SK-N-SH (cell line): ENCODE results near the gene JMJD1C.

Source experiments
- CHD2 ChIP-seq: fragments of 150-350 bp; IDR thresholded peaks from 2 replicates; pipeline ENCODE4 v1.6.1; 2018; ENCODE audit warnings: low read length; ENCODE audit not compliant: partially characterized antibody
- GATA2 ChIP-seq: sonication (generic); formaldehyde crosslinking; IDR thresholded peaks from 2 replicates; pipeline ENCODE4 v1.5.0; 2020; ENCODE audit warnings: mild to moderate bottlenecking, missing genetic modification reagents
- NFIC ChIP-seq: IDR thresholded peaks from 2 replicates; pipeline ENCODE4 v1.4.0; 2012; ENCODE audit warnings: borderline replicate concordance
- NRF1 ChIP-seq: IDR thresholded peaks from 2 replicates; pipeline ENCODE4 v1.6.1; 2012; ENCODE audit warnings: low read depth, mild to moderate bottlenecking, low read length
- POLR2AphosphoS5 ChIP-seq: IDR thresholded peaks from 2 replicates; pipeline ENCODE4 v1.6.1; 2012; ENCODE audit warnings: low read depth, low read length
- RCOR1 ChIP-seq: fragments of 150-350 bp; IDR thresholded peaks from 2 replicates; pipeline ENCODE4 v1.6.1; 2017; ENCODE audit warnings: antibody characterized with exemption, low read length
- SIN3A ChIP-seq: IDR thresholded peaks from 2 replicates; pipeline ENCODE4 v1.6.1; 2012; ENCODE audit warnings: low read depth, mild to moderate bottlenecking, low read length, moderate library complexity, borderline replicate concordance
- SMC3 ChIP-seq: IDR thresholded peaks from 2 replicates; pipeline ENCODE4 v1.6.1; 2012; ENCODE audit warnings: low read depth, low read length, improper control_type of control experiment
- TEAD4 ChIP-seq: IDR thresholded peaks from 2 replicates; pipeline ENCODE4 v1.4.0; 2012; ENCODE audit warnings: mild to moderate bottlenecking, borderline replicate concordance; ENCODE audit not compliant: insufficient read depth
- YY1 ChIP-seq: IDR thresholded peaks from 2 replicates; pipeline ENCODE4 v1.4.0; 2012; ENCODE audit warnings: low read depth, mild to moderate bottlenecking
- TF ChIP-seq, protein P1 (sequence below): fragments of 200-600 bp; sonication (generic); IDR thresholded peaks from 2 replicates; pipeline ENCODE4 v1.6.1; 2017; ENCODE audit warnings: antibody characterized with exemption, mild to moderate bottlenecking, moderate library complexity
- TF ChIP-seq, protein P2 (sequence below): IDR thresholded peaks from 2 replicates; pipeline ENCODE4 v1.4.0; 2012; ENCODE audit warnings: low read depth, borderline replicate concordance

DNA sequence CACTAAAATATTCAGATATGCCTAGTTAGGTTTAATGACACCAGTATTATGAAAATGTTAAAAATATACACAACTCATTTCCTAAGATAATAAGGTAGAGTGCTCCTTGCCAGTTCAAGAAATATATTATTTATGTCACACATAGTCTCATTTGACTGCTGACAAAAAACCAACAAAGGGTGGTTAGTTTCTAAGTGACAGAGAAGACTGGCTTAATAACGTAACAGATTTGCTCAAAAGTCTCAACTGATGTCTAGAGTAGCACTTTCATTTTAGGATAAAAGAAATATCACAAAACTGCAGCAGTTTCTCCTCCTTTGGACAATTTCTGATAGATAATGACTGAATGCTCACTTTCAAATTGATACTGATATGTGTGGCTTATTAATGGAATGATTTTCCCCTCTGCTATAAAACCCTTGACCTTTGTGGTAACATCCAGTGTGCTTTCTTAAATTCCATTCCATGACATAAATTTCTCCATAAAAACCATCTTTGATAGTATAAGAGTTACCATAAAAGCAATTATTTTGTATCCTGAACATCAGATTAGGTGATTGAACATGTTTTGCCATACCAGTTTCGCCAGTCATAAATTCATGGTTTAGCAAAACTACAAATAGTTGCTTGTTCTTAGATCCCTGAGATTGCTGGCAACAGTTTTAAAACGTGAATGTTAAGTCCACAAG is 238.4 kb downstream of the JMJD1C start:
- TF ChIP-seq, protein P1, sequence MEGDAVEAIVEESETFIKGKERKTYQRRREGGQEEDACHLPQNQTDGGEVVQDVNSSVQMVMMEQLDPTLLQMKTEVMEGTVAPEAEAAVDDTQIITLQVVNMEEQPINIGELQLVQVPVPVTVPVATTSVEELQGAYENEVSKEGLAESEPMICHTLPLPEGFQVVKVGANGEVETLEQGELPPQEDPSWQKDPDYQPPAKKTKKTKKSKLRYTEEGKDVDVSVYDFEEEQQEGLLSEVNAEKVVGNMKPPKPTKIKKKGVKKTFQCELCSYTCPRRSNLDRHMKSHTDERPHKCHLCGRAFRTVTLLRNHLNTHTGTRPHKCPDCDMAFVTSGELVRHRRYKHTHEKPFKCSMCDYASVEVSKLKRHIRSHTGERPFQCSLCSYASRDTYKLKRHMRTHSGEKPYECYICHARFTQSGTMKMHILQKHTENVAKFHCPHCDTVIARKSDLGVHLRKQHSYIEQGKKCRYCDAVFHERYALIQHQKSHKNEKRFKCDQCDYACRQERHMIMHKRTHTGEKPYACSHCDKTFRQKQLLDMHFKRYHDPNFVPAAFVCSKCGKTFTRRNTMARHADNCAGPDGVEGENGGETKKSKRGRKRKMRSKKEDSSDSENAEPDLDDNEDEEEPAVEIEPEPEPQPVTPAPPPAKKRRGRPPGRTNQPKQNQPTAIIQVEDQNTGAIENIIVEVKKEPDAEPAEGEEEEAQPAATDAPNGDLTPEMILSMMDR: no peak
- TF ChIP-seq POLR2AphosphoS5: no peak
- TF ChIP-seq SMC3: no peak
- no peak for TF ChIP-seq NRF1
- no peak for TF ChIP-seq SIN3A
- no peak for TF ChIP-seq NFIC
- TF ChIP-seq TEAD4: no peak
- TF ChIP-seq CHD2: no peak
- TF ChIP-seq YY1: no peak
- TF ChIP-seq GATA2 (CRISPR knock-in tag): no peak
- TF ChIP-seq, protein P2, sequence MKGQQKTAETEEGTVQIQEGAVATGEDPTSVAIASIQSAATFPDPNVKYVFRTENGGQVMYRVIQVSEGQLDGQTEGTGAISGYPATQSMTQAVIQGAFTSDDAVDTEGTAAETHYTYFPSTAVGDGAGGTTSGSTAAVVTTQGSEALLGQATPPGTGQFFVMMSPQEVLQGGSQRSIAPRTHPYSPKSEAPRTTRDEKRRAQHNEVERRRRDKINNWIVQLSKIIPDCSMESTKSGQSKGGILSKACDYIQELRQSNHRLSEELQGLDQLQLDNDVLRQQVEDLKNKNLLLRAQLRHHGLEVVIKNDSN: no peak
- TF ChIP-seq RCOR1: no peak
